K562 (cell line): ENCODE results near the gene STAP1. TPM values are rescaled to one million over a fixed set of nuclear protein-coding genes. Genes with fewer than 3 reads are reported as not detected.

ENCODE experiments used
- ATAC-seq: fragments of 200-7000 bp; cut with Tn5 transposase; 3 replicates; pipeline ENCODE4 v1.9.1; 2020; ENCODE audit warnings: moderate library complexity
- BruUV-seq: library from RNA; stranded (reverse); fragments of 400-500 nt; replicated peaks from 2 replicates; lab custom pipeline; 2021; lab: Mats Ljungman, UMichigan
- CTCF ChIA-PET: fragments of 300-600 bp; formaldehyde crosslinking; extraction: SDS; loops from one replicate; lab custom pipeline; 2021; ENCODE audit warnings: low intra/inter-chr PET ratio; lab: Yijun Ruan, JAX
- POLR2A ChIA-PET: fragments of 300-600, 350-650 bp; sonication (Branson Sonifier 250); formaldehyde crosslinking; extraction: SDS; loops from one replicate; lab custom pipeline; 2021; ENCODE audit warnings: antibody characterized with exemption, inconsistent platforms; lab: Yijun Ruan, JAX
- DNase-seq, 4 experiments: peaks; one replicate each; pipeline versions ENCODE4 v3.0.0 to v3.0.0-alpha.2; 2011 to 2018; ENCODE audit warnings: low spot score in 3 of 4, mixed read lengths in 3 of 4; ENCODE audit errors: extremely low read depth in 1 of 4
- FAIRE-seq: peaks from 2 replicates; lab custom pipeline; 2011; peaks lifted over from hg19 to GRCh38; lab: Jason Lieb, UNC
- H2AFZ ChIP-seq: 2 replicates; pipeline ENCODE4 v1.6.0; 2011; ENCODE audit warnings: low read depth, low read length, control low read depth, inconsistent platforms
- H3K27ac ChIP-seq: fragments of 200-600 bp; 3 replicates; pipeline ENCODE4 v1.8.0; 2011; ENCODE audit warnings: low read depth, mild to moderate bottlenecking, control low read depth, inconsistent platforms, low read length, moderate library complexity, mixed read lengths; ENCODE audit errors: extremely low read depth
- H3K27me3 ChIP-seq, 2 experiments: fragments of 300-600 bp in 1 of 2; 2 replicates in 1 of 2; 3 replicates in 1 of 2; pipeline versions ENCODE4 v1.6.0 to v1.8.0; 2011; ENCODE audit warnings: inconsistent platforms in 2 of 2, low read length in 2 of 2, mild to moderate bottlenecking in 1 of 2, mixed read lengths in 1 of 2, moderate library complexity in 1 of 2; ENCODE audit not compliant: control insufficient read depth in 2 of 2, insufficient read depth in 2 of 2
- H3K36me3 ChIP-seq: fragments of 300-600 bp; 3 replicates; pipeline ENCODE4 v1.8.0; 2011; ENCODE audit warnings: mild to moderate bottlenecking, low read length, inconsistent platforms; ENCODE audit not compliant: control insufficient read depth, insufficient read depth
- H3K4me1 ChIP-seq, 2 experiments: fragments of 200-600 bp in 1 of 2; replicated peaks in 1 of 2; 2 replicates in 1 of 2; 3 replicates in 1 of 2; pipeline versions ENCODE4 v1.5.1 to v1.8.0; 2011; ENCODE audit warnings: inconsistent platforms in 2 of 2, low read length in 2 of 2, mild to moderate bottlenecking in 1 of 2, mixed read lengths in 1 of 2, moderate library complexity in 1 of 2; ENCODE audit not compliant: control insufficient read depth in 2 of 2, insufficient read depth in 2 of 2
- H3K4me2 ChIP-seq: 2 replicates; pipeline ENCODE4 v1.6.1; 2011; ENCODE audit warnings: low read length, control low read depth, inconsistent platforms, mixed read lengths; ENCODE audit not compliant: insufficient read depth
- H3K4me3 ChIP-seq: fragments of 200-600 bp; sonication (generic), shearing (Covaris generic); 2 replicates; pipeline ENCODE4 v1.5.1; 2016; ENCODE audit warnings: control low read depth, inconsistent platforms
- H3K79me2 ChIP-seq: fragments of 200-600 bp; 3 replicates; pipeline ENCODE4 v1.8.0; 2011; ENCODE audit warnings: low read length, inconsistent platforms; ENCODE audit not compliant: control insufficient read depth, insufficient read depth
- H3K9ac ChIP-seq, 2 experiments: 2 replicates each; pipeline versions ENCODE4 v1.6.0 to v1.6.1; 2011; ENCODE audit warnings: low read depth in 2 of 2, low read length in 2 of 2, control low read depth in 1 of 2, inconsistent platforms in 1 of 2, mild to moderate bottlenecking in 1 of 2, mixed read lengths in 1 of 2; ENCODE audit not compliant: insufficient read depth in 1 of 2
- H3K9me1 ChIP-seq: one replicate; pipeline ENCODE4 v1.6.0; 2011; ENCODE audit warnings: inconsistent platforms, mild to moderate bottlenecking, low read length, moderate library complexity; ENCODE audit not compliant: control insufficient read depth, insufficient read depth
- H3K9me3 ChIP-seq: replicated peaks from 2 replicates; pipeline ENCODE4 v1.5.1; 2011; ENCODE audit warnings: low read depth, low read length, inconsistent platforms; ENCODE audit not compliant: control insufficient read depth, insufficient read depth
- H4K20me1 ChIP-seq: replicated peaks from 2 replicates; pipeline ENCODE4 v1.6.1; 2011; ENCODE audit warnings: low read length, inconsistent platforms, mixed read lengths; ENCODE audit not compliant: control insufficient read depth, insufficient read depth
- ADNP ChIP-seq: fragments of 200-800 bp; sonication (Bioruptor generic); IDR thresholded peaks from 2 replicates; pipeline ENCODE4 v1.6.1; 2016; ENCODE audit warnings: missing genetic modification characterization, missing compliant biosample characterization
- CAMTA2 ChIP-seq: fragments of 250-450 bp; sonication (Bioruptor Pico); conservative IDR thresholded peaks from 2 replicates; pipeline ENCODE4 v1.5.1; 2022
- CBX2 ChIP-seq: fragments of 200-600 bp; sonication (generic); IDR thresholded peaks from one replicate; pipeline ENCODE4 v1.6.1; 2012; ENCODE audit warnings: mild to moderate bottlenecking, low read length, inconsistent platforms; ENCODE audit not compliant: insufficient read depth, poor library complexity, severe bottlenecking
- CREM ChIP-seq: IDR thresholded peaks from 2 replicates; pipeline ENCODE4 v1.6.1; 2014; ENCODE audit warnings: antibody characterized with exemption, low read depth
- FOSL1 ChIP-seq: fragments of 200-800 bp; sonication (Bioruptor generic); conservative IDR thresholded peaks from 2 replicates; pipeline ENCODE4 v1.6.1; 2016; ENCODE audit warnings: missing genetic modification characterization, missing compliant biosample characterization
- HDAC1 ChIP-seq, 2 experiments: fragments of 450-650 bp; IDR thresholded peaks; 2 replicates each; pipeline ENCODE4 v1.6.1; 2016 to 2017; ENCODE audit warnings: inconsistent platforms in 1 of 2, mild to moderate bottlenecking in 1 of 2, moderate library complexity in 1 of 2
- MIER1 ChIP-seq: fragments of 450-650 bp; IDR thresholded peaks from 2 replicates; pipeline ENCODE4 v1.6.1; 2016; ENCODE audit warnings: antibody characterized with exemption, mild to moderate bottlenecking, low read depth
- RBM17 ChIP-seq: fragments of 200-400 bp; formaldehyde crosslinking; IDR thresholded peaks from 2 replicates; pipeline ENCODE4 v1.6.1; 2017; ENCODE audit warnings: low read depth, mild to moderate bottlenecking, low read length, borderline replicate concordance
- RHOXF2B ChIP-seq: fragments of 250-450 bp; sonication (Bioruptor Pico); conservative IDR thresholded peaks from 2 replicates; pipeline ENCODE4 v1.5.1; 2021
- RUNX1 ChIP-seq: sonication (generic); IDR thresholded peaks from 2 replicates; pipeline ENCODE4 v1.6.1; 2016; ENCODE audit warnings: antibody characterized with exemption, low read depth
- TAL1 ChIP-seq: fragments of 450-650 bp; IDR thresholded peaks from 2 replicates; pipeline ENCODE4 v1.6.1; 2016; ENCODE audit warnings: mild to moderate bottlenecking
- ZNF253 ChIP-seq: fragments of 250-450 bp; sonication (Bioruptor Pico); conservative IDR thresholded peaks from 2 replicates; pipeline ENCODE4 v1.6.1; 2021; ENCODE audit warnings: mild to moderate bottlenecking
- ZNF551 ChIP-seq: fragments of 250-450 bp; sonication (Bioruptor Pico); IDR thresholded peaks from 2 replicates; pipeline ENCODE4 v1.5.0; 2021; ENCODE audit warnings: mild to moderate bottlenecking, moderate library complexity
- ZNF589 ChIP-seq: fragments of 200-800 bp; sonication (Bioruptor generic); IDR thresholded peaks from 2 replicates; pipeline ENCODE4 v1.6.1; 2016; ENCODE audit warnings: low read depth, missing genetic modification characterization, missing compliant biosample characterization
- in situ Hi-C: fragments of 300-500 bp; cut with MboI; formaldehyde crosslinking; loops from 4 replicates; pipeline ENCODE4 v1.15.0; 2018; ENCODE audit warnings: inconsistent platforms, mixed read lengths
- intact Hi-C: fragments of 100-400 bp; cut with micrococcal nuclease; formaldehyde crosslinking; loops from 2 replicates; pipeline ENCODE4 v1.14.2; 2022
- polyA plus RNA-seq, 8 experiments: library from polyadenylated mRNA; depleted of rRNA in 4 of 8; stranded (reverse) in 5 of 8; unstranded in 3 of 8; fragments of >200 nt; fragmentation: Nextera tagmentation in 2 of 8; fragmentation: Illumina TruSeq in 1 of 8; extraction: Ambion mirVana in 2 of 8; extraction: Trizol in 1 of 8; gene quantifications; 2 replicates each; pipeline versions ENCODE4 v1.2.1 to v1.2.3, GENCODE V29; 2011 to 2014; ENCODE audit warnings: inconsistent platforms in 1 of 8, missing spikeins in 1 of 8
- total RNA-seq, 7 experiments: library from RNA; depleted of rRNA in 6 of 7; stranded (reverse); fragments of >200 nt in 6 of 7; fragmentation: Illumina TruSeq in 2 of 7; extraction: Trizol in 2 of 7; gene quantifications; 2 replicates each; pipeline versions ENCODE4 v1.2.1 to v1.2.3, GENCODE V29; 2011 to 2021; ENCODE audit warnings: low replicate concordance in 1 of 7
- TF ChIP-seq, protein P1 (sequence below), 2 experiments: fragments of 450-650 bp in 1 of 2; IDR thresholded peaks; 2 replicates each; pipeline ENCODE4 v1.6.1; 2011 to 2017; ENCODE audit warnings: low read depth in 2 of 2, antibody characterized with exemption in 1 of 2, borderline replicate concordance in 1 of 2, low read length in 1 of 2, mild to moderate bottlenecking in 1 of 2, mixed read lengths in 1 of 2; ENCODE audit not compliant: control insufficient read depth in 1 of 2

The STAP1 gene
- total and polyA plus RNA-seq, 9 of the 15 experiments (the other 6 are each of a cell fraction or from before 2014, with no cell fraction given): 0.50 to 5.6 (median 1.4) TPM

DNA sequence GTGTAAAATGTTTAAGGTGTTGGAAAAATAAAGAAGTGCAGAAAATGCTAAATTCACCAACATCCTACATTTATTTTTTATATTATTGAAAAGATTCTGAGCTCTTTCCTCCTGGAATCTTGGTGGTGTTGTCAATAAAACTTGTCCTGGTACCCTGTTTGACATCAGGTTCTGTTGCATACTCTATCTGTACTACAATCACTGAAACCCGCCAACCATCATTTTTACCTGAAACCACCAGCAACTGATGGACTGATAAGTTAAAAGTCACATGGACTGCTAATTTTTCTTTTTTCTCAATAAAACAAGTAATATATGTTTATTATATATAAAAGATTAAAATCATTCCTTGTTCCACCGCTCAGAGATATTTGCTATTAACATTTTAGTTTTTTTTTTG is 23.4 kb downstream of the STAP1 start (continued):
- TF ChIP-seq RUNX1 (no peak), ADNP (tag) (no peak), HDAC1 (IDR thresholded peaks at IDR 0.05) (no peak), RBM17 (no peak), CAMTA2 (CRISPR knock-in tag) (no peak), ZNF551 (CRISPR knock-in tag) (no peak)
- TF ChIP-seq, protein P1, sequence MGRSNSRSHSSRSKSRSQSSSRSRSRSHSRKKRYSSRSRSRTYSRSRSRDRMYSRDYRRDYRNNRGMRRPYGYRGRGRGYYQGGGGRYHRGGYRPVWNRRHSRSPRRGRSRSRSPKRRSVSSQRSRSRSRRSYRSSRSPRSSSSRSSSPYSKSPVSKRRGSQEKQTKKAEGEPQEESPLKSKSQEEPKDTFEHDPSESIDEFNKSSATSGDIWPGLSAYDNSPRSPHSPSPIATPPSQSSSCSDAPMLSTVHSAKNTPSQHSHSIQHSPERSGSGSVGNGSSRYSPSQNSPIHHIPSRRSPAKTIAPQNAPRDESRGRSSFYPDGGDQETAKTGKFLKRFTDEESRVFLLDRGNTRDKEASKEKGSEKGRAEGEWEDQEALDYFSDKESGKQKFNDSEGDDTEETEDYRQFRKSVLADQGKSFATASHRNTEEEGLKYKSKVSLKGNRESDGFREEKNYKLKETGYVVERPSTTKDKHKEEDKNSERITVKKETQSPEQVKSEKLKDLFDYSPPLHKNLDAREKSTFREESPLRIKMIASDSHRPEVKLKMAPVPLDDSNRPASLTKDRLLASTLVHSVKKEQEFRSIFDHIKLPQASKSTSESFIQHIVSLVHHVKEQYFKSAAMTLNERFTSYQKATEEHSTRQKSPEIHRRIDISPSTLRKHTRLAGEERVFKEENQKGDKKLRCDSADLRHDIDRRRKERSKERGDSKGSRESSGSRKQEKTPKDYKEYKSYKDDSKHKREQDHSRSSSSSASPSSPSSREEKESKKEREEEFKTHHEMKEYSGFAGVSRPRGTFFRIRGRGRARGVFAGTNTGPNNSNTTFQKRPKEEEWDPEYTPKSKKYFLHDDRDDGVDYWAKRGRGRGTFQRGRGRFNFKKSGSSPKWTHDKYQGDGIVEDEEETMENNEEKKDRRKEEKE (IDR thresholded peaks at IDR 0.05; ENCODE audit: borderline replicate concordance in 1 of 2, control insufficient read depth in 1 of 2, low read depth in 2 of 2, low read length in 1 of 2): no peak

DNA sequence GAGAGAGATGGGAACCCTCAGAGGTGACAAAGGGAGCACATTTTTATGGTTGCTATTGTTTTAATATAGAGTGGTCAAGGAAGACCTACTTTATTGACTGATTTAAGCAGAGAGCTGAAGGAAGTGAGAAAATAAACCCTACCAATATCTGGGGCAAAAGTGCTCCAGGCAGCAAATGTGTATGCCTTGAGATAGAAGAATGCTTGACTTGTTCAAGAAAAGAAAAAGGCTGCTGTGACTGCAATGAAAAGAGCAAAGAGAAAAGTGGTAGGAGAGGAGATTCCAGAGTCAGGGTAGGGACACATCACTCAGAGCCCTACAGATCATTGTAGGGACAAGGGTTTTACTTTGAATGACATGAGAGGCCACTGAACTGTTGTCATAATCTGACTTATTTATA is 26.0 kb downstream of the STAP1 start:
- Histone ChIP-seq H3K4me3 (no peak overlapping the region), H3K9ac (no peak overlapping the region), H3K9me1 (no peaks in the 10 kb centered on the region), H2AFZ (peak overlapping the region; percentile 57), H3K36me3 (no peaks in the 10 kb centered on the region), H3K4me1 (no peaks in the 10 kb centered on the region), H3K4me2 (no peak overlapping the region)
- TF ChIP-seq FOSL1 (tag) (no peak), ZNF589 (no peak), MIER1 (no peak), ZNF253 (CRISPR knock-in tag) (no peak), RHOXF2B (CRISPR knock-in tag) (no peak), TAL1 (no peak), CBX2 (no peak), CREM (no peak)
- TF ChIP-seq, all 486 proteins: peak for 0
- Histone ChIP-seq H3K9me3 (no peaks in the 10 kb centered on the region), H4K20me1 (no peaks in the 10 kb centered on the region), H3K79me2 (no peaks in the 10 kb centered on the region), H3K27ac (no peak overlapping the region), H3K27me3 (no peaks in the 10 kb centered on the region)
- in situ Hi-C loops: no loop called here
- ATAC-seq: peak; percentile 42; the same call in 2 of the 3 replicates
- DNase-seq: no peak
- no TSS peak for BruUV-seq
- ChIA-PET POLR2A (no interaction called here), CTCF (no interaction called here)
- no peak for FAIRE-seq
- intact Hi-C loops: no loop called here
